Esophagus (tissue), 2 donors: ENCODE results near the gene SLFNL1. TPM values are rescaled to one million over a fixed set of nuclear protein-coding genes. Genes with fewer than 3 reads are reported as not detected.

Source experiments
- H3K27ac ChIP-seq, 2 donors: one replicate each; pipeline ENCODE4 v1.5.1; 2013; ENCODE audit warnings: low read depth in 2 of 2, mild to moderate bottlenecking in 2 of 2, inconsistent platforms in 1 of 2, low read length in 1 of 2, moderate library complexity in 1 of 2
- H3K27me3 ChIP-seq, 2 donors: one replicate each; pipeline ENCODE4 v1.6.1; 2013; ENCODE audit warnings: low read length in 2 of 2, control low read depth in 1 of 2, mild to moderate bottlenecking in 1 of 2; ENCODE audit not compliant: insufficient read depth in 2 of 2, control insufficient read depth in 1 of 2
- H3K36me3 ChIP-seq, 2 donors: one replicate each; pipeline ENCODE4 v1.6.1; 2013; ENCODE audit warnings: low read length in 1 of 2; ENCODE audit not compliant: control insufficient read depth in 2 of 2, insufficient read depth in 2 of 2
- H3K4me1 ChIP-seq, 2 donors: one replicate each; pipeline ENCODE4 v1.6.1; 2013; ENCODE audit warnings: low read length in 1 of 2; ENCODE audit not compliant: control insufficient read depth in 2 of 2, insufficient read depth in 2 of 2
- H3K4me3 ChIP-seq, 2 donors: one replicate each; pipeline ENCODE4 v1.5.1; 2013; ENCODE audit warnings: low read length in 2 of 2, mild to moderate bottlenecking in 2 of 2, low read depth in 1 of 2, moderate library complexity in 1 of 2
- H3K9me3 ChIP-seq, 2 donors: one replicate each; pipeline ENCODE4 v1.6.1; 2013; ENCODE audit warnings: mild to moderate bottlenecking in 2 of 2, low read depth in 1 of 2, low read length in 1 of 2, moderate library complexity in 1 of 2; ENCODE audit not compliant: control insufficient read depth in 2 of 2, insufficient read depth in 1 of 2
- WGBS, 2 donors: extraction: QIAGEN DNeasy Blood & Tissue Kit; methylation state at CpG; one replicate each; pipeline ENCODE4 v1.1.7; 2013; 5-methylcytosine and 5-hydroxymethylcytosine counted together
- polyA plus RNA-seq, 2 donors: library from polyadenylated mRNA; stranded (reverse); fragments of 200-250 nt; gene quantifications; one replicate each; pipeline ENCODE4 v1.2.3, GENCODE V29; 2013
- donor health status: healthy with polysubstance abuse.
- donor health status: Bipolar disorder and iron deficiency.

Gene SLFNL1
- polyA plus RNA-seq, 2 donors, result 0.08 to 0.16 TPM

GRCh38 chr1:41023279-41023990 lies 1.9 kb upstream of the SLFNL1 start:
- Histone ChIP-seq H3K27me3 (no peaks in the 10 kb centered on the region), H3K27ac (no peak overlapping the region), H3K4me1 (peaks cover 5 to 7% of the 10 kb centered on the region in 2 donors), H3K36me3 (peaks cover 0 to 14% of the 10 kb centered on the region in 2 donors), H3K9me3 (no peaks in the 10 kb centered on the region), H3K4me3 (no peak overlapping the region)
- 91 to 93% methylated on average over 5 of the region's 5 CpGs for WGBS, 2 donors

- WGBS, 2 donors, result 87 to 93% methylated on average over 10 of the region's 10 CpGs
- Histone ChIP-seq H3K4me3 (no peak overlapping the region), H3K36me3 (peaks cover 7 to 15% of the 10 kb centered on the region in 2 donors), H3K27ac (no peak overlapping the region), H3K9me3 (no peaks in the 10 kb centered on the region), H3K4me1 (peaks cover 5 to 7% of the 10 kb centered on the region in 2 donors), H3K27me3 (no peaks in the 10 kb centered on the region)
Observed at GRCh38 chr1:41022424-41022823, 899 bp upstream of the SLFNL1 start.

- Histone ChIP-seq H3K27ac (no peak overlapping the region), H3K4me1 (peaks cover 5 to 7% of the 10 kb centered on the region in 2 donors), H3K36me3 (peaks cover 7 to 19% of the 10 kb centered on the region in 2 donors), H3K9me3 (no peaks in the 10 kb centered on the region), H3K27me3 (no peaks in the 10 kb centered on the region), H3K4me3 (no peak overlapping the region)
- WGBS, 2 donors, result 54 to 59% methylated on average over 3 of the region's 3 CpGs
Observed at GRCh38 chr1:41020654-41021053, 871 bp downstream of the SLFNL1 start.

GRCh38 chr1:41020109-41020576 lies 1.4 kb downstream of the SLFNL1 start:
- WGBS, 2 donors, result 92 to 93% methylated on average over 17 of the region's 17 CpGs
- H3K27ac ChIP-seq, result no peak overlapping the region
- peaks cover 7 to 21% of the 10 kb centered on the region in 2 donors for H3K36me3 ChIP-seq

GRCh38 chr1:41019353-41019745 lies 2.2 kb downstream of the SLFNL1 start:
- Histone ChIP-seq H3K36me3 (peaks cover 7 to 21% of the 10 kb centered on the region in 2 donors), H3K4me3 (no peak overlapping the region), H3K27me3 (no peaks in the 10 kb centered on the region), H3K27ac (no peak overlapping the region), H3K9me3 (no peaks in the 10 kb centered on the region), H3K4me1 (peaks cover 5 to 7% of the 10 kb centered on the region in 2 donors)
- WGBS, 2 donors, result 78 to 79% methylated on average over 2 of the region's 2 CpGs

More at GRCh38 chr1:41020109-41020576, 1.4 kb downstream of the SLFNL1 start:
- no peak overlapping the region for H3K4me3 ChIP-seq
- H3K9me3 ChIP-seq, result no peaks in the 10 kb centered on the region
- H3K27me3 ChIP-seq, result no peaks in the 10 kb centered on the region
- peaks cover 5 to 7% of the 10 kb centered on the region in 2 donors for H3K4me1 ChIP-seq

GRCh38 chr1:41018018-41018410 lies 3.5 kb downstream of the SLFNL1 start:
- peaks cover 3 to 5% of the 10 kb centered on the region in 2 donors for H3K4me1 ChIP-seq
- no peaks in the 10 kb centered on the region for H3K27me3 ChIP-seq
- peaks cover 11 to 21% of the 10 kb centered on the region in 2 donors for H3K36me3 ChIP-seq
- no peak overlapping the region for H3K4me3 ChIP-seq
- WGBS, 2 donors, result 89 to 93% methylated on average over 8 of the region's 8 CpGs
- H3K27ac ChIP-seq, result no peak overlapping the region
- no peaks in the 10 kb centered on the region for H3K9me3 ChIP-seq

GRCh38 chr1:41017141-41018017 lies 4.1 kb downstream of the SLFNL1 start:
- 95 to 97% methylated on average over 43 to 44 of the region's 44 CpGs for WGBS, 2 donors
- Histone ChIP-seq H3K27me3 (no peaks in the 10 kb centered on the region), H3K36me3 (peaks cover 11 to 18% of the 10 kb centered on the region in 2 donors)

GRCh38 chr1:41015897-41016470 lies 5.5 kb downstream of the SLFNL1 start:
- peaks cover 11 to 24% of the 10 kb centered on the region in 2 donors for H3K36me3 ChIP-seq
- no peak overlapping the region for H3K27ac ChIP-seq
- H3K4me3 ChIP-seq, result no peak overlapping the region
- no peaks in the 10 kb centered on the region for H3K4me1 ChIP-seq
- WGBS, 2 donors, result 82 to 88% methylated on average over 13 of the region's 13 CpGs
- H3K9me3 ChIP-seq, result no peaks in the 10 kb centered on the region
- no peaks in the 10 kb centered on the region for H3K27me3 ChIP-seq

More at GRCh38 chr1:41017141-41018017, 4.1 kb downstream of the SLFNL1 start:
- H3K4me3 ChIP-seq, result no peak overlapping the region
- H3K27ac ChIP-seq, result no peak overlapping the region
- H3K9me3 ChIP-seq, result no peaks in the 10 kb centered on the region
- peaks cover 3 to 5% of the 10 kb centered on the region in 2 donors for H3K4me1 ChIP-seq

- no peaks in the 10 kb centered on the region for H3K9me3 ChIP-seq
- H3K4me1 ChIP-seq, result no peaks in the 10 kb centered on the region
- H3K27ac ChIP-seq, result no peak overlapping the region
- H3K27me3 ChIP-seq, result no peaks in the 10 kb centered on the region
- WGBS, 2 donors, result 69 to 70% methylated on average over 5 of the region's 5 CpGs
- H3K36me3 ChIP-seq, result peaks cover 11 to 28% of the 10 kb centered on the region in 2 donors
- no peak overlapping the region for H3K4me3 ChIP-seq
Observed at GRCh38 chr1:41015281-41015896, 6.1 kb downstream of the SLFNL1 start.
